ENCODE results near the gene MGLL. TPM values are rescaled to one million over a fixed set of nuclear protein-coding genes. Genes with fewer than 3 reads are reported as not detected.

The MGLL gene
- total RNA-seq, 6 experiments from 2014 or later, result 128 to 144 (median 129) TPM

DNA sequence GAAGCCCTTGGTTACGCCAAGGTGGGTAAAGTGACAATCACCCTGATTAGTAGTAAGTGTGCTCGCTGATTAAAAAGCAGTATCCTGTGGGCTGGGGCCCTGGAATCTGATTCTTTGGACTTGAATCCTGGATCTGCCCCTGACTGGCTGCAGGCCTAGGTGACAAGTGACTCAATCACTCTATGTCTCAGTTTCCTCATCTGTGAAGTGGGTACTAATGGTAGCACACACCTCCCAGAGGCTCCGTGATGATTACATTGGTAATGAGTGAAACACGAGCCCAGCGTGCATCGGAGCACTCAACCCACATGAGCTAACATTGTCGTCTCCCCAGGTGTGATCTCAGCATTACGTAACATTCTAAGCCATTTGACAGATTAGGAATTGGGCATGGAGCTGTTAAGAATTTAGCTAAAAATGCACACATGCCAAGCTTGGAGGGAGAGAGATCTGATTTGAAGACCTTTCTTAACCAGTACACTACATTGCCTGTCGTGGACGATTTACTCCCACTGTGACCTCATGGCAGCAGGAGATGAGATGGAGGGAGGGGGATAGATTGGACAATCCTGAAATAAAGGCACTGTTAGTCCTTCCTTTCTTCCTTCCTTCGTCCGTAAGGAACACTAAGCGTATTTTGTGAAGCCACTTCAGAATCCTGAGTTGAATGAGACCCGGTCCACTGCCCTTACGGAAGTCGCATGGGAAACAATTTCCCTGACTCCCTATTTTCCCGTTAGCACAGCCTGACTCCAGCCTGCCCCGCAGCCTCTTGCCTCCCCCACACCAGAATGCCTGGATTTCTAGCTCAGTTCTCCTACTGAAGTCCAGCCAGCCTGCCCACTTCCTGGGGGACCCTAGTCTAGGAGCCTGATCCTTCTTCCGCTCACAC, 32.1 kb downstream of the MGLL start:
- H3K9me3 Mint-ChIP-seq, result no peaks in the 10 kb centered on the region
- H3K27me3 Mint-ChIP-seq (ENCODE audit: insufficient read depth), result peaks cover 2% of the 10 kb centered on the region; the same call in 1 of the 2 replicates
- TF ChIP-seq, protein P1, sequence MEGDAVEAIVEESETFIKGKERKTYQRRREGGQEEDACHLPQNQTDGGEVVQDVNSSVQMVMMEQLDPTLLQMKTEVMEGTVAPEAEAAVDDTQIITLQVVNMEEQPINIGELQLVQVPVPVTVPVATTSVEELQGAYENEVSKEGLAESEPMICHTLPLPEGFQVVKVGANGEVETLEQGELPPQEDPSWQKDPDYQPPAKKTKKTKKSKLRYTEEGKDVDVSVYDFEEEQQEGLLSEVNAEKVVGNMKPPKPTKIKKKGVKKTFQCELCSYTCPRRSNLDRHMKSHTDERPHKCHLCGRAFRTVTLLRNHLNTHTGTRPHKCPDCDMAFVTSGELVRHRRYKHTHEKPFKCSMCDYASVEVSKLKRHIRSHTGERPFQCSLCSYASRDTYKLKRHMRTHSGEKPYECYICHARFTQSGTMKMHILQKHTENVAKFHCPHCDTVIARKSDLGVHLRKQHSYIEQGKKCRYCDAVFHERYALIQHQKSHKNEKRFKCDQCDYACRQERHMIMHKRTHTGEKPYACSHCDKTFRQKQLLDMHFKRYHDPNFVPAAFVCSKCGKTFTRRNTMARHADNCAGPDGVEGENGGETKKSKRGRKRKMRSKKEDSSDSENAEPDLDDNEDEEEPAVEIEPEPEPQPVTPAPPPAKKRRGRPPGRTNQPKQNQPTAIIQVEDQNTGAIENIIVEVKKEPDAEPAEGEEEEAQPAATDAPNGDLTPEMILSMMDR (IDR thresholded peaks at IDR 0.05), result no peak
- H3K27ac Mint-ChIP-seq, result peak overlapping the region; percentile 88
- peaks cover 83% of the 10 kb centered on the region for H3K4me1 Mint-ChIP-seq (ENCODE audit: low read depth)
- H3K4me3 Mint-ChIP-seq, result peak overlapping the region; percentile 70
- no peak for DNase-seq
- peaks cover 44% of the 10 kb centered on the region for H3K36me3 Mint-ChIP-seq (ENCODE audit: low read depth)

DNA sequence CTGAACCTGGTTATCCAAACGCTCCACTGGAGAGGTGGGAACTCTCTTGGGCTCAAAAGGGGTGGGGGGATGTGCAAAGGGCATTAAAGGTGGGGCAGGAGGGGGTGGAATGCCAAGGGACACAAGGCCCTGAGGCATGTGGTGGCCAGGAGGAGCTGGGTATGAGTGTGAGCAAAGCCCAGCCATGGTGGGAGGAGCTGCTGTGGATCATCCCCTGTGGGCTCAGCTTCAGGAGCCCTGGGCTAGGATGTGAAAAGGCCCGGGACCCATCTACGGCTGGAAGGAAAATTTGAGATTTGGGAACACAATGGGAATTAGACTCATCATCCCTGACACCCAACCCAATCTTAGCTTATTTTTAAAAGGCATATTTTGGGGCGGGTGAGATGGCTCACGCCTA, 33.3 kb downstream of the MGLL start:
- Mint-ChIP-seq H3K4me3 (peak overlapping the region; percentile 73; the same call in 1 of the 2 replicates), H3K4me1 (ENCODE audit: low read depth) (peaks cover 79% of the 10 kb centered on the region), H3K27me3 (ENCODE audit: insufficient read depth) (peaks cover 2% of the 10 kb centered on the region; the same call in 1 of the 2 replicates), H3K36me3 (ENCODE audit: low read depth) (peaks cover 35% of the 10 kb centered on the region), H3K27ac (peak overlapping the region; percentile 86), H3K9me3 (no peaks in the 10 kb centered on the region)
- DNase-seq, result no peak
- TF ChIP-seq, protein P1 (IDR thresholded peaks at IDR 0.05), result no peak

DNA sequence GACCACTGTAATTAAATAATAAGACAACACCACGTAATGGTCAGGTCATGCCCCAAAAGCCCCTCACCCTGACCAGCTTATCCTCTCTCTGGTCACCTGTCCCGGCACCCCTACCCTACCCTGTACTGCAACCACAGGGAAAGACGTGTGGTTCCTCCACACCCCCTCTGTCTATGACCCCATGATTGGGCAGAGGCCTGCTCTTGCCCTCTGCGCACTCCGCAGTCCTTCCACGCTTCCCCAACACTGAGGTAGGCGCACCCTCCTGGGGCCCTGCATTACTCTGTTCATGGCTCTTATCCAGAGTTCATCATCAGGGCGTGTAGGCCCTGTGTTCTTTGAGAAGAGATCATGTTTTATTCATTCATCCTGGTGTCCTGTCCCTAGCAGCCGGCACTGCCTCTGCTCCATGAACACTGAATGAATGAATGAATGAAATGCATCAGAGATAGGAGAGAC, 33.8 kb downstream of the MGLL start:
- TF ChIP-seq, protein P1 (IDR thresholded peaks at IDR 0.05), result no peak
- Mint-ChIP-seq H3K4me3 (peak overlapping the region; percentile 5; the same call in 1 of the 2 replicates), H3K36me3 (ENCODE audit: low read depth) (peaks cover 36% of the 10 kb centered on the region), H3K27me3 (ENCODE audit: insufficient read depth) (peaks cover 2% of the 10 kb centered on the region; the same call in 1 of the 2 replicates), H3K9me3 (no peaks in the 10 kb centered on the region), H3K27ac (peak overlapping the region; percentile 86), H3K4me1 (ENCODE audit: low read depth) (peaks cover 79% of the 10 kb centered on the region)
- no peak for DNase-seq

DNA sequence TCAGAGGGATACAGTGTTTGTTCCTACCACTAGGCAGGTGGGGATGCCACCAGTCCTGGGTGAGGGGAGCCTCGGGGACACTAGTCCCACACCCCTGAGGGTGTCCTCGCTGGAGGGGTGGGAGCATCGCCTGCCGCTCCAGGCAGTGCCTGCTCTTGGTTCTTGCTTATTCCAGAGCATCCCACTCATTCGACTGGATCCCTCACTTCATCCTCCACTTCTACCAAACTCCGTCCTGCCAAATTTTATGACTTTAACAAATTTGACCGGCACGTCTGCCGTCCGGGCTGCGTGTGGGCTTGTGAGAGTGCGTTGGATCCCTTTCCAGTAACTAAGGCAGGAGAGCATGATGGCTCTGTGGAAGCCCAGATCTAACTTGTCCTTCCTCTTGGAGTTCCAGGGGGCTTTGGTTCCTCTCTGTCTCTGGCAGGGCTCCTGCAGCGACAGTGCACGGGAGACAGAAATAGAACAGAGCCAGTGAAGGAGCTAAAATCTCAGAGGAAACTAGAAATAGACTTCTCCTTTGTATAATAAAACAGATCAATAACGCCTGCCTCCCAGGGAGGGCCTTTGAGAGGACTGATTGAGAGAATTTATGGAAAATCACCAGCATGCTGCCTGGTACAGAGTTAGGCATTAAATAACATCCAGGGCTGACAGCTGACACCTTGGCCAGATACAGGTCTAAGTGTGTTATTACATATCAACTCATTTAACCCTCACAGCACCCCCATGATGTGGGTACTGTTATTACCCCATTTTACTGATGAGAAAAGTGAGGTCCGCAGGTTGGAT, 34.5 kb downstream of the MGLL start:
- Mint-ChIP-seq H3K4me1 (ENCODE audit: low read depth) (peaks cover 79% of the 10 kb centered on the region), H3K27ac (no peak overlapping the region; the same call in 1 of the 2 replicates), H3K4me3 (no peak overlapping the region), H3K27me3 (ENCODE audit: insufficient read depth) (peaks cover 2% of the 10 kb centered on the region; the same call in 1 of the 2 replicates), H3K36me3 (ENCODE audit: low read depth) (peaks cover 36% of the 10 kb centered on the region), H3K9me3 (no peaks in the 10 kb centered on the region)
- no peak for DNase-seq
- TF ChIP-seq, protein P1 (IDR thresholded peaks at IDR 0.05), result no peak

DNA sequence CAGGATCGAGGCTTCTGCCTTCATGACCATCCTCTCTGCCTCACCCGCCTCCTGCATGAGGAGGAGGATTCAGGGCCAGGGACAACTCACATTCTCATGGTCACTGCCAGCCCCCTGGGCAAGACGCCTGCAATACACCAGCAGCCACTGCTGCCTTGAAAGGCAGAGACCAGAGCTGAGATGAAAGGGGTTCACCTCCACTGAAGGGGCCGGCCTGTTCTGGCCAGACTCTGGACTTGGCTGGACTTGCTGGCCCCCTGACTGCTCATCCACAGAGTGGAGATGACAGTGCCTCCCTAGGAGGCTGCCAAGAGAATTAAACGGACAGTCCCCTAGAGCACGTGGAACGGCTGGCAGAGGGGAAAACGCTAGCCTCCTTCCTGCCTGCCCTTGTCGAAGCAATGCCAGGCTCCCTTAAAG, 35.2 kb downstream of the MGLL start:
- H3K9me3 Mint-ChIP-seq, result no peaks in the 10 kb centered on the region
- DNase-seq, result no peak
- H3K36me3 Mint-ChIP-seq (ENCODE audit: low read depth), result peaks cover 36% of the 10 kb centered on the region
- H3K27ac Mint-ChIP-seq, result no peak overlapping the region
- H3K27me3 Mint-ChIP-seq (ENCODE audit: insufficient read depth), result peaks cover 2% of the 10 kb centered on the region; the same call in 1 of the 2 replicates
- H3K4me3 Mint-ChIP-seq, result no peak overlapping the region
- H3K4me1 Mint-ChIP-seq (ENCODE audit: low read depth), result peaks cover 79% of the 10 kb centered on the region
- TF ChIP-seq, protein P1 (IDR thresholded peaks at IDR 0.05), result no peak

Measured in HFFc6 (cell line).